Smooth muscle cell (in vitro differentiated cells): ENCODE data around the gene MSI1. TPM values are rescaled to one million over a fixed set of nuclear protein-coding genes. Genes with fewer than 3 reads are reported as not detected.

Experiments used
- DNase-seq: peaks from one replicate; lab custom pipeline; 2025; ENCODE audit not compliant: unreplicated experiment; lab: John Stamatoyannopoulos, UW
- H2AFZ ChIP-seq: fragments of 200-600 bp; sonication (generic); 2 replicates; pipeline ENCODE4 v1.6.0; 2016; ENCODE audit warnings: antibody characterized with exemption, low read depth, mild to moderate bottlenecking
- H3F3A ChIP-seq: fragments of 200-600 bp; sonication (generic); 2 replicates; pipeline ENCODE4 v1.6.0; 2017; ENCODE audit warnings: antibody characterized with exemption, low read depth
- H3K27ac ChIP-seq: fragments of 200-600 bp; sonication (generic); 2 replicates; pipeline ENCODE4 v1.5.1; 2016; ENCODE audit warnings: low read depth, mild to moderate bottlenecking
- H3K27me3 ChIP-seq: fragments of 200-600 bp; sonication (generic); 2 replicates; pipeline ENCODE4 v1.6.1; 2016; ENCODE audit warnings: low read depth, mild to moderate bottlenecking
- H3K36me3 ChIP-seq: fragments of 200-600 bp; sonication (generic); 2 replicates; pipeline ENCODE4 v1.5.1; 2016; ENCODE audit warnings: low read depth
- H3K4me1 ChIP-seq: fragments of 200-600 bp; sonication (generic); 2 replicates; pipeline ENCODE4 v1.5.1; 2016; ENCODE audit warnings: low read depth
- H3K4me2 ChIP-seq: fragments of 200-600 bp; sonication (generic); 2 replicates; pipeline ENCODE4 v1.6.0; 2016; ENCODE audit warnings: mild to moderate bottlenecking
- H3K4me3 ChIP-seq: fragments of 200-600 bp; sonication (generic); 2 replicates; pipeline ENCODE4 v1.5.1; 2016; ENCODE audit warnings: mild to moderate bottlenecking
- H3K79me2 ChIP-seq: fragments of 200-600 bp; sonication (generic); 2 replicates; pipeline ENCODE4 v1.6.0; 2016; ENCODE audit warnings: low read depth, mild to moderate bottlenecking
- H3K9ac ChIP-seq: fragments of 200-600 bp; sonication (generic); 2 replicates; pipeline ENCODE4 v1.6.0; 2016; ENCODE audit warnings: low read depth
- H3K9me3 ChIP-seq: fragments of 200-600 bp; sonication (generic); replicated peaks from 2 replicates; pipeline ENCODE4 v1.5.1; 2016; ENCODE audit warnings: low read depth
- H4K20me1 ChIP-seq: fragments of 200-600 bp; sonication (generic); 2 replicates; pipeline ENCODE4 v1.6.0; 2016; ENCODE audit warnings: low read depth
- WGBS: methylation state at CpG from one replicate; pipeline ENCODE4 v1.1.7; 2016; ENCODE audit warnings: low lambda C conversion rate; 5-methylcytosine and 5-hydroxymethylcytosine counted together
- polyA plus RNA-seq: library from polyadenylated mRNA; unstranded; fragments of >200 nt; fragmentation: Nextera tagmentation; extraction: Ambion mirVana; gene quantifications from 2 replicates; pipeline ENCODE4 v1.2.1, GENCODE V29; 2016
- total RNA-seq: library from RNA; depleted of rRNA; stranded (reverse); fragments of >200 nt; gene quantifications from 2 replicates; pipeline ENCODE4 v1.2.3, GENCODE V29; 2014
- TF ChIP-seq, protein P1 (sequence below): fragments of 200-600 bp; sonication (generic); IDR thresholded peaks from 2 replicates; pipeline ENCODE4 v1.5.1; 2017; ENCODE audit warnings: borderline replicate concordance, mild to moderate bottlenecking, antibody characterized with exemption; ENCODE audit not compliant: insufficient read depth, poor library complexity, severe bottlenecking

Gene MSI1
- total and polyA plus RNA-seq, 2 experiments from 2014 or later, result 1.3 to 6.8 TPM

DNA sequence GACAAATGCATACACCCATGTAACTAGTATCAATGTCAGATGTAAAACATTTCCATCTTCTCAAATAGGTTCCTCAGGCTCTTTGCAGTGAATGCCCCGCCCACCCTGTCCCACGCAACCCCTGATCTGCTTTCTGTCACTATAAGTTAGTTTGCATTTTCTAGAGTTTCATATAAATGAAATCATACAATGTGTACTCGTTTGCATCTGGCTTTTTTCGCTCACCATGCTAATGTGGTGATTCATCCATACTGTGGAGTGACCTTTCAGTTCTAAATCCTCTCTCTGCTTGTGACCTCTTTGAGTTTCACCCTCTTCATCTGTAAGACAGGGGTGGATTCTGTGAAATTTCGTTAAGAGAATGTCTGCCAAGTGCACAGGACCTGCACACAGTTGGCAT is 30.6 kb upstream of the MSI1 start:
- Histone ChIP-seq H3K4me2 (no peak overlapping the region), H3K9me3 (no peaks in the 10 kb centered on the region), H2AFZ (no peak overlapping the region), H4K20me1 (no peaks in the 10 kb centered on the region), H3K4me1 (peaks cover 22% of the 10 kb centered on the region), H3K27ac (no peak overlapping the region), H3K79me2 (no peaks in the 10 kb centered on the region), H3K36me3 (no peaks in the 10 kb centered on the region), H3K27me3 (no peaks in the 10 kb centered on the region), H3F3A (no peaks in the 10 kb centered on the region), H3K4me3 (no peak overlapping the region), H3K9ac (no peak overlapping the region)
- no peak for DNase-seq
- WGBS, result 43% methylated on average over 5 of the region's 5 CpGs
- TF ChIP-seq, protein P1, sequence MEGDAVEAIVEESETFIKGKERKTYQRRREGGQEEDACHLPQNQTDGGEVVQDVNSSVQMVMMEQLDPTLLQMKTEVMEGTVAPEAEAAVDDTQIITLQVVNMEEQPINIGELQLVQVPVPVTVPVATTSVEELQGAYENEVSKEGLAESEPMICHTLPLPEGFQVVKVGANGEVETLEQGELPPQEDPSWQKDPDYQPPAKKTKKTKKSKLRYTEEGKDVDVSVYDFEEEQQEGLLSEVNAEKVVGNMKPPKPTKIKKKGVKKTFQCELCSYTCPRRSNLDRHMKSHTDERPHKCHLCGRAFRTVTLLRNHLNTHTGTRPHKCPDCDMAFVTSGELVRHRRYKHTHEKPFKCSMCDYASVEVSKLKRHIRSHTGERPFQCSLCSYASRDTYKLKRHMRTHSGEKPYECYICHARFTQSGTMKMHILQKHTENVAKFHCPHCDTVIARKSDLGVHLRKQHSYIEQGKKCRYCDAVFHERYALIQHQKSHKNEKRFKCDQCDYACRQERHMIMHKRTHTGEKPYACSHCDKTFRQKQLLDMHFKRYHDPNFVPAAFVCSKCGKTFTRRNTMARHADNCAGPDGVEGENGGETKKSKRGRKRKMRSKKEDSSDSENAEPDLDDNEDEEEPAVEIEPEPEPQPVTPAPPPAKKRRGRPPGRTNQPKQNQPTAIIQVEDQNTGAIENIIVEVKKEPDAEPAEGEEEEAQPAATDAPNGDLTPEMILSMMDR, result no peak

DNA sequence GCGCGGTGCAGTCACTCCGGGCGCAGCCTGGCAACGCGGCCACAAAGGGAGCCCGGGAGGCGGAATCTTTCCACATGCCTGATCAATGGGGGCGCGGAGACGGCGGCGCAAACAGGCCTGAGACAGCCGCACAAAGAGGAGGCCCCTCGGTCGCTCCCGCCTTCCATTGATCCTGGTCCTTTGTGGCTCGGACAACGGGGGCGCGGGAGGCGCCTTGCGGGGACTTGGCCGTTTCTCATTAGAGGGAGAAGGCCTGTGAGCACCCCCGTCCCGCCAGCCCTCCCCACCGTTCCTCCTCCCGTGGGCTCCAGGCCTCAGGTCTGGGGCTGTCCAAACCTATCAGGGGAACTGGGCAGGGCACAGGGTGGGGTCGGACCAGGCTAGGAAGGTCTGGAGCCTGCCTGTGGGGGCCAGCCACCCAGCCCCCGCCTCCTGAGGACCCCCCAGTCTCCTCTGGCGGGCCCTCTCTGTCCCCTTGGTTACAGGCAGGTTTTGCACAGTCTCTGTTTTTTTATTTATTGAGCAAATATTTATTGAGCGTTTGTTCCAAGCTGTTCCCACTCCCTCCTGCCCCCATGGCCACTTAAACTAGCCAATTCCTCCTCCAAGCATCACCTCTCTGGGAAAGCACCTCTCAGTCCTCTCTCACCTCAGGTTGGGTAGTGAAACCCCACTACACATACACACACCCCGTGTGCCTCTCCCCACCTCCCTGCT is 29.0 kb upstream of the MSI1 start:
- Histone ChIP-seq H3K9ac (no peak overlapping the region), H3K27me3 (peaks cover 4% of the 10 kb centered on the region), H4K20me1 (no peaks in the 10 kb centered on the region), H3K4me3 (no peak overlapping the region), H3K79me2 (no peaks in the 10 kb centered on the region), H3K36me3 (no peaks in the 10 kb centered on the region), H3K27ac (no peak overlapping the region), H3K4me2 (no peak overlapping the region), H3K9me3 (no peaks in the 10 kb centered on the region), H3F3A (no peaks in the 10 kb centered on the region), H3K4me1 (peaks cover 35% of the 10 kb centered on the region), H2AFZ (no peak overlapping the region)
- no peak for DNase-seq
- 94% methylated on average over 25 of the region's 33 CpGs for WGBS
- TF ChIP-seq, protein P1, result no peak

DNA sequence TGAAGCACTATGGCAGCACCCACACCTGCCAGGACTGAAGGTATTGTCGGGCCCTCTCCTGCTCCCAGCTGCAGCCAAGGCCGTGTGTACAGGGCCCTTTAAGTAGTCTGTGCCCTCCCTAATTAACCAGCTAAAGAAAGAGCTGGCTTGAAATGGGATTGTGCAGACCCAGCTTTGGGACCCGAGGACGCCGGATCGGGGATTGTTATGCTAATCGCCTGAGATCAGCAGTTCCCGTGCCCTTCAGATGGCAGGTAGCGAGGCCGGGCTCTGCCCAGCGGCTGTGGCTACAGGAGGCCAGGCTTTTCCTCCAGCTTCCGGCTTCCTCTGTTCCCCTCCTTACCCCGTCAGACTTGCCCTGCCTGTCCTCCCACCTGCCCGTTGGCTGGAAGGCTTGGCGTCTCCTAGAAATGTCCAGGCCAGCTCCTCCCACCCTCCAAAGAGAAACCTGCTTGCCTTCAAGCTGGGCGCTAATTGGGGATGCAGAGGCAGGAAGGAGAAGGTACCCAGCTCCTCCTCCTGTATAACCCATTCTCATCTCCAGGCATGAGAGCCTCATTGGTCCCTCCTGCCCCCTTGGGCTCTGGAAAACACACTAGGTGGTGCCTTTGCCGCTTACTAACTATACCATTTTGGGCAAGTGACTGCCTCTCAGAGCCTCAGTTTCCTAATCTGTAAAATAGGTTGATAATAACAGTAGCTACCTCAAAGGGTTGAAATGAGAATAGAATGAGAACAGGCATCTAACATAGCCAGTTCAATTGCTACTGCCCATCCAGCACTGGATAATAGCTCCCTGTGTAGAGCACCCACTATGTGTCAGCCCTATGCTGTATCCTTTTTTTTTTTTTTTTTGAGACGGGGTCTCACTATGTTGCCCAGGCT is 25.8 kb upstream of the MSI1 start:
- no peak overlapping the region for H3K4me3 ChIP-seq
- H3K27me3 ChIP-seq, result peaks cover 4% of the 10 kb centered on the region
- H3F3A ChIP-seq, result no peaks in the 10 kb centered on the region
- 23% methylated on average over 18 of the region's 18 CpGs for WGBS
- peaks cover 27% of the 10 kb centered on the region for H3K4me1 ChIP-seq
- H3K27ac ChIP-seq, result no peak overlapping the region
- H4K20me1 ChIP-seq, result no peaks in the 10 kb centered on the region
- no peaks in the 10 kb centered on the region for H3K9me3 ChIP-seq
- no peak overlapping the region for H3K4me2 ChIP-seq
- DNase-seq, result no peak
- no peak overlapping the region for H3K9ac ChIP-seq
- TF ChIP-seq, protein P1, result no peak
- H2AFZ ChIP-seq, result peak overlapping the region; percentile 69
- no peaks in the 10 kb centered on the region for H3K36me3 ChIP-seq
- no peaks in the 10 kb centered on the region for H3K79me2 ChIP-seq
